Skeletal muscle cell (primary cell): ENCODE measurements around the gene CRIP1.

Source experiments
- DNase-seq: peaks from one replicate; pipeline ENCODE4 v3.0.0-alpha.2; 2010; ENCODE audit warnings: low read depth
- H3K4me3 ChIP-seq: 2 replicates; pipeline ENCODE4 v1.5.1; 2011; ENCODE audit warnings: low read depth, mild to moderate bottlenecking, control low read depth, low read length, moderate library complexity

The CRIP1 gene

GRCh38 chr14:105450123-105450505, 36.6 kb upstream of the CRIP1 start:
- no peak for DNase-seq
- H3K4me3 ChIP-seq: no peak overlapping the region

GRCh38 chr14:105450864-105451720, 35.6 kb upstream of the CRIP1 start:
- H3K4me3 ChIP-seq: no peak overlapping the region

GRCh38 chr14:105452963-105453362, 33.7 kb upstream of the CRIP1 start:
- no peak for DNase-seq
- H3K4me3 ChIP-seq: no peak overlapping the region

More at GRCh38 chr14:105450864-105451720, 35.6 kb upstream of the CRIP1 start:
- no peak for DNase-seq

GRCh38 chr14:105453847-105454246, 32.8 kb upstream of the CRIP1 start:
- no peak overlapping the region for H3K4me3 ChIP-seq
- DNase-seq: no peak

- DNase-seq: no peak
- H3K4me3 ChIP-seq: no peak overlapping the region
Measured at GRCh38 chr14:105455086-105455640, 31.5 kb upstream of the CRIP1 start.

GRCh38 chr14:105455766-105456660, 30.7 kb upstream of the CRIP1 start:
- DNase-seq: no peak
- H3K4me3 ChIP-seq: no peak overlapping the region

- no peak overlapping the region for H3K4me3 ChIP-seq
- DNase-seq: no peak
Measured at GRCh38 chr14:105456736-105457617, 29.7 kb upstream of the CRIP1 start.

GRCh38 chr14:105458010-105458409, 28.7 kb upstream of the CRIP1 start:
- no peak overlapping the region for H3K4me3 ChIP-seq
- no peak for DNase-seq

- no peak for DNase-seq
- H3K4me3 ChIP-seq: no peak overlapping the region
Measured at GRCh38 chr14:105458571-105458970, 28.1 kb upstream of the CRIP1 start.

GRCh38 chr14:105460116-105460515, 26.6 kb upstream of the CRIP1 start:
- no peak overlapping the region for H3K4me3 ChIP-seq
- DNase-seq: no peak

GRCh38 chr14:105460616-105461015, 26.1 kb upstream of the CRIP1 start:
- DNase-seq: no peak
- no peak overlapping the region for H3K4me3 ChIP-seq

- DNase-seq: no peak
- H3K4me3 ChIP-seq: no peak overlapping the region
Measured at GRCh38 chr14:105461903-105462302, 24.8 kb upstream of the CRIP1 start.

- DNase-seq: no peak
Measured at GRCh38 chr14:105464501-105464900, 22.2 kb upstream of the CRIP1 start.

GRCh38 chr14:105465209-105466031, 21.3 kb upstream of the CRIP1 start:
- H3K4me3 ChIP-seq: no peak overlapping the region
- DNase-seq: no peak

More at GRCh38 chr14:105464501-105464900, 22.2 kb upstream of the CRIP1 start:
- no peak overlapping the region for H3K4me3 ChIP-seq

- no peak overlapping the region for H3K4me3 ChIP-seq
- no peak for DNase-seq
Measured at GRCh38 chr14:105466531-105467248, 20.0 kb upstream of the CRIP1 start.

GRCh38 chr14:105467249-105467941, 19.3 kb upstream of the CRIP1 start:
- H3K4me3 ChIP-seq: no peak overlapping the region
- DNase-seq: no peak

- no peak for DNase-seq
- H3K4me3 ChIP-seq: no peak overlapping the region
Measured at GRCh38 chr14:105467942-105468471, 18.7 kb upstream of the CRIP1 start.
